ENCODE measurements around the gene SLC22A16.

Gene SLC22A16

DNA sequence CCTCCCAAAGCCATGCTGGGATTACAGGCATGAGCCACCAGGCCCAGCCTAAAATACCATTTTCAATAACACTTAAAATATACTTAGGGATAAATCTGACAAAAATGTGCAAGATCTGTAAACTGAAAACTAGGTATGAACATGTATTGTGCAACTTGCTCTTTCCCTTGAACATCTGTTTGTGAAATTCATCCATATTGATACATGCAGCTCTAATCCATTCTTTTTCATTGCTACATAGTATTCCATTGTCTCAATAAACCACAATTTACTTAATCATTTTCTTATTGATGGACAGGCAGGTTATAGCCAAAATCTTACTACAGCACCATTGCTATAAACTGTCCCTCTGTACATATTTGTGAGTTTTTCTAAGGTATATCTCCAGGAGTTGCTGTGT lies 4.7 kb upstream of the SLC22A16 start:
- no peak for DNase-seq
- CTCF ChIA-PET: no interaction called here

DNA sequence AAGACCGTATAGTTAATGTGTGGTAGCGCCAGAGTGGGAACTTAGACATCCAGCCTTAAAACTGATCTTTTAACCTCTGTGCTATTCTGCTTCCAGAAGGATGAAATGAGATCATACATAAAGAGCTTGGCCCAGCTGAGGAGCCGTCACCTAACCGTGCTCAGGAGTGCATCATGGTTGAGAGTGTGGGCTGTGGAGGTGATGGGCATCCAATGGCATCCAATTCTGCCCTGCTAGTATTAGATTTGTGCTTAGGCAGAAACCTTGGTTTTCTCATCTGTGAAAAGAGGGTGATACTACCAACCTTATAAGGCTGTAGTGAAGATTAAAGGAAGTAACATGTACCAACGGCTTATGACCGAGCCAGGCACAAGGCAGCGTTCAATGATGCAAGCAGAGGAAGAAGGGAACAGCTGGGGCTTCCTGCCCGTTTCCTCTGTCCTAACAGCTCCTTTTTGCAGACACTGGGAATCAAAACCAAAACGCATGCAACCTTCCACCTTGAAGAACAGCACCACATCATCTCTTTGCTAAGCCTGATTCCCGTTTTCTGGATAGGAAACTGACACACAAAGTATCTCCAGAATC lies 1.3 kb downstream of the SLC22A16 start:
- H3K4me3 ChIP-seq (ENCODE audit: control insufficient read depth in 1 of 7, extremely low read depth in 1 of 7, insufficient read depth in 4 of 7, low read depth in 2 of 7, low read length in 6 of 7): peak overlapping the region in 6 of 7 experiments; percentile 63 to 81 (median 74)
- H3K36me3 ChIP-seq (ENCODE audit: control insufficient read depth in 4 of 4, insufficient read depth in 4 of 4, low read length in 3 of 4): peaks cover 0 to 10% (median 0%) of the 10 kb centered on the region in 4 experiments
- DNase-seq: peak; percentile 81 to 97 (median 95)
- POLR2A ChIA-PET: interaction anchor here (0.6 to 1.2 kb wide), 2 partner anchors 9 to 22 kb away, joined by 3 to 4 read pairs; no protein-coding TSS in a partner anchor
- peaks cover 0 to 5% (median 0%) of the 10 kb centered on the region in 5 experiments for H3K9me3 ChIP-seq (ENCODE audit: control extremely low read depth in 1 of 5, control insufficient read depth in 4 of 5, insufficient read depth in 2 of 5, low read depth in 1 of 5, low read length in 4 of 5)
- peaks cover 12 to 23% (median 19%) of the 10 kb centered on the region in 4 experiments for H3K4me1 ChIP-seq (ENCODE audit: control extremely low read depth in 1 of 4, control insufficient read depth in 4 of 4, insufficient read depth in 4 of 4, low read length in 3 of 4)
- 14% methylated on average over 7 of the region's 10 CpGs for WGBS (ENCODE audit: insufficient coverage)
- H3K27ac ChIP-seq (ENCODE audit: insufficient read depth in 1 of 2, low read depth in 1 of 2, low read length in 2 of 2, poor library complexity in 1 of 2, severe bottlenecking in 2 of 2): peak overlapping the region; percentile 78 to 81
- no peaks in the 10 kb centered on the region for H3K27me3 ChIP-seq (replicated peaks in 2 of 5; ENCODE audit: control insufficient read depth in 4 of 5, insufficient read depth in 5 of 5, low read length in 4 of 5)
- CTCF ChIA-PET: interaction anchor here (0.5 to 2.0 kb wide), 7 partner anchors 8 to 844 kb away, joined by 3 to 5 read pairs (median 3); no protein-coding TSS in a partner anchor

More for the DNA sequence above, 4.7 kb upstream of the SLC22A16 start:
- H3K4me3 ChIP-seq (ENCODE audit: control insufficient read depth in 1 of 7, extremely low read depth in 1 of 7, insufficient read depth in 4 of 7, low read depth in 2 of 7, low read length in 6 of 7): no peak overlapping the region
- H3K27ac ChIP-seq (ENCODE audit: insufficient read depth in 1 of 2, low read depth in 1 of 2, low read length in 2 of 2, poor library complexity in 1 of 2, severe bottlenecking in 2 of 2): no peak overlapping the region
- H3K9me3 ChIP-seq (ENCODE audit: control extremely low read depth in 1 of 5, control insufficient read depth in 4 of 5, insufficient read depth in 2 of 5, low read depth in 1 of 5, low read length in 4 of 5): peaks cover 0 to 6% (median 2%) of the 10 kb centered on the region in 5 experiments
- POLR2A ChIA-PET: no interaction called here
- no peaks in the 10 kb centered on the region for H3K27me3 ChIP-seq (replicated peaks in 2 of 5; ENCODE audit: control insufficient read depth in 4 of 5, insufficient read depth in 5 of 5, low read length in 4 of 5)
- peaks cover 0 to 14% (median 0%) of the 10 kb centered on the region in 4 experiments for H3K36me3 ChIP-seq (ENCODE audit: control insufficient read depth in 4 of 4, insufficient read depth in 4 of 4, low read length in 3 of 4)
- peaks cover 2 to 19% (median 12%) of the 10 kb centered on the region in 4 experiments for H3K4me1 ChIP-seq (ENCODE audit: control extremely low read depth in 1 of 4, control insufficient read depth in 4 of 4, insufficient read depth in 4 of 4, low read length in 3 of 4)

DNA sequence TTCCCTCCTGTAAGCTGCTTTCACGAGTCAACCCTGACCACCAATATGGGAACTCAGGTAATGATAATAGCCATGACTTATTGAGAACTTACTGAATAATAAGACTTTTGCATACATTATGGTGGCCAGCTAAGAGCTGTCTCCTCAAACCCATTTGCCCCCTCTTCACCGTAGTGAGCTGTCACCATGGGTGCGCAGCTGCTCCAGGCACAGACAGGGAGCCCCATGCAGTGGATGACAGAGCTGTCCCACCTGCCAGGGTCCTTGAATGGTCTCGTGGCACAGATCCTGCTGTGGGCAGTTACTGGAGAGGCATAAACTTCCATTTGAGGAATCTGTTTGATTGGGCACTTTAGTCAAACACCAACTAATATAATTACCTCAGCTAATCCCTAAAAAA lies 1.9 kb downstream of the SLC22A16 start:
- CTCF ChIA-PET: interaction anchor here (0.6 to 2.0 kb wide), 5 partner anchors 17 to 871 kb away, joined by 3 to 5 read pairs (median 3); no protein-coding TSS in a partner anchor
- Histone ChIP-seq H3K4me3 (ENCODE audit: control insufficient read depth in 1 of 7, extremely low read depth in 1 of 7, insufficient read depth in 4 of 7, low read depth in 2 of 7, low read length in 6 of 7) (peak overlapping the region in 2 of 7 experiments; percentile 11 to 78), H3K36me3 (ENCODE audit: control insufficient read depth in 4 of 4, insufficient read depth in 4 of 4, low read length in 3 of 4) (peaks cover 0 to 7% (median 0%) of the 10 kb centered on the region in 4 experiments), H3K9me3 (ENCODE audit: control extremely low read depth in 1 of 5, control insufficient read depth in 4 of 5, insufficient read depth in 2 of 5, low read depth in 1 of 5, low read length in 4 of 5) (peaks cover 0 to 5% (median 0%) of the 10 kb centered on the region in 5 experiments), H3K27me3 (replicated peaks in 2 of 5; ENCODE audit: control insufficient read depth in 4 of 5, insufficient read depth in 5 of 5, low read length in 4 of 5) (no peaks in the 10 kb centered on the region), H3K4me1 (ENCODE audit: control extremely low read depth in 1 of 4, control insufficient read depth in 4 of 4, insufficient read depth in 4 of 4, low read length in 3 of 4) (peaks cover 12 to 23% (median 19%) of the 10 kb centered on the region in 4 experiments), H3K27ac (ENCODE audit: insufficient read depth in 1 of 2, low read depth in 1 of 2, low read length in 2 of 2, poor library complexity in 1 of 2, severe bottlenecking in 2 of 2) (peak overlapping the region; percentile 49 to 81)
- POLR2A ChIA-PET: no interaction called here
- DNase-seq: peak in 2 of 3 donors; percentile 27 to 51
- WGBS (ENCODE audit: insufficient coverage): 90% methylated on average over 2 of the region's 4 CpGs

DNA sequence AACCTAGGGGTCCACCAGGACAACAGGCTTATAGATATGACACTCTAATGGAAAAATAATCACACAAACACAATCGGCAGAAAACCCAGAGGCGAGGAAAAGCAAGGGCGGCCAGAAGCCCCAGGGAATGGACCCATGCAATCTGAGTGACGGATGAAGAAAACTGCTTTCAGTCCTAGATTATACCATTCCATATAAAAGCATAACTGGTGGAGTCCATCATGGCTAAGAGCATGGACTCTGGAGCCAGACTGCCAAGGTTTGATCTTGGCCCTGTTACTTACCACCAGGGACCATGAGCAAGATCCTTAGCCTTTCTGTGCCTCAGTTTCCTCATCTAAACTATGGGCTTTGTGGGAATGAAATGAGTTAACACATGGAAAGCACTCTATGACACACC lies 3.7 kb downstream of the SLC22A16 start:
- H3K36me3 ChIP-seq (ENCODE audit: control insufficient read depth in 4 of 4, insufficient read depth in 4 of 4, low read length in 3 of 4): no peaks in the 10 kb centered on the region
- H3K27me3 ChIP-seq (replicated peaks in 2 of 5; ENCODE audit: control insufficient read depth in 4 of 5, insufficient read depth in 5 of 5, low read length in 4 of 5): no peaks in the 10 kb centered on the region
- no CpG with 5 or more reads among the region's 4 CpGs for WGBS (ENCODE audit: insufficient coverage)
- no peak overlapping the region for H3K27ac ChIP-seq (ENCODE audit: insufficient read depth in 1 of 2, low read depth in 1 of 2, low read length in 2 of 2, poor library complexity in 1 of 2, severe bottlenecking in 2 of 2)
- ChIA-PET POLR2A (no interaction called here), CTCF (no interaction called here)
- peaks cover 12 to 23% (median 19%) of the 10 kb centered on the region in 4 experiments for H3K4me1 ChIP-seq (ENCODE audit: control extremely low read depth in 1 of 4, control insufficient read depth in 4 of 4, insufficient read depth in 4 of 4, low read length in 3 of 4)
- DNase-seq: no peak
- peaks cover 0 to 5% (median 0%) of the 10 kb centered on the region in 5 experiments for H3K9me3 ChIP-seq (ENCODE audit: control extremely low read depth in 1 of 5, control insufficient read depth in 4 of 5, insufficient read depth in 2 of 5, low read depth in 1 of 5, low read length in 4 of 5)
- H3K4me3 ChIP-seq (ENCODE audit: control insufficient read depth in 1 of 7, extremely low read depth in 1 of 7, insufficient read depth in 4 of 7, low read depth in 2 of 7, low read length in 6 of 7): no peak overlapping the region

DNA sequence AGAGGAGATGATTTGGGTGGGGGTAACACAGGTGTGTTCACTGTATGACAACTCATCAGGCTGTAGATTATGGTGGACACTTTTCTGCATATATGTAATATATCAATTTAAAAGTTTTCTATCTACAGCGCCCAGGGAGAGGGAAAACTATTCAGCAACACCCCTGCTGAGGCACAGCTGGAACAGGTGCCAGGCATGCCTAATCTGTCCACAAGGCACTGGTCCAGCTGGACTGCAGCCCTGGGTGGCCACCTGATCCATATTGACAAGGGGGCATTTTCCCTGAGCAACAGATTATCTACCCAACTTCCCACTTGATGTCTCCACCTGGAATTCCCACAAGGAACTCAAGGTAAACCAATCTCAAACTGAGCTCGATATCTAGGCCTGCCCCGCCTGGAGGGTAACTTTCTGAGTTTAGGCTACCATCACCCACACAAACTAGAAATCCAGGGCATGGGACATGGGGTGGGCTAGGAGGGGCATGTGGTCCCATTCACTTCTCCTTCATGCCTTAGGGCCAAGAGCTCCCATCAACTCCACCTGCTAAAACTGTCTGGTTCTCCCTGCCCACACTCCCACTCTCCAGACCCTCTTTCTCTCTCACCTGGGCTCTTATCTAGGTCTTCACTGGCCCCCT lies 4.6 kb downstream of the SLC22A16 start:
- no peak overlapping the region for H3K27ac ChIP-seq (ENCODE audit: insufficient read depth in 1 of 2, low read depth in 1 of 2, low read length in 2 of 2, poor library complexity in 1 of 2, severe bottlenecking in 2 of 2)
- POLR2A ChIA-PET: no interaction called here
- no peaks in the 10 kb centered on the region for H3K36me3 ChIP-seq (ENCODE audit: control insufficient read depth in 4 of 4, insufficient read depth in 4 of 4, low read length in 3 of 4)
- peaks cover 0 to 5% (median 0%) of the 10 kb centered on the region in 5 experiments for H3K9me3 ChIP-seq (ENCODE audit: control extremely low read depth in 1 of 5, control insufficient read depth in 4 of 5, insufficient read depth in 2 of 5, low read depth in 1 of 5, low read length in 4 of 5)
- H3K27me3 ChIP-seq (replicated peaks in 2 of 5; ENCODE audit: control insufficient read depth in 4 of 5, insufficient read depth in 5 of 5, low read length in 4 of 5): no peaks in the 10 kb centered on the region
- WGBS (ENCODE audit: insufficient coverage): 100% methylated on average over 3 of the region's 3 CpGs
- H3K4me1 ChIP-seq (ENCODE audit: control extremely low read depth in 1 of 4, control insufficient read depth in 4 of 4, insufficient read depth in 4 of 4, low read length in 3 of 4): peaks cover 12 to 23% (median 19%) of the 10 kb centered on the region in 4 experiments
- CTCF ChIA-PET: no interaction called here
- no peak for DNase-seq
- no peak overlapping the region for H3K4me3 ChIP-seq (ENCODE audit: control insufficient read depth in 1 of 7, extremely low read depth in 1 of 7, insufficient read depth in 4 of 7, low read depth in 2 of 7, low read length in 6 of 7)

DNA sequence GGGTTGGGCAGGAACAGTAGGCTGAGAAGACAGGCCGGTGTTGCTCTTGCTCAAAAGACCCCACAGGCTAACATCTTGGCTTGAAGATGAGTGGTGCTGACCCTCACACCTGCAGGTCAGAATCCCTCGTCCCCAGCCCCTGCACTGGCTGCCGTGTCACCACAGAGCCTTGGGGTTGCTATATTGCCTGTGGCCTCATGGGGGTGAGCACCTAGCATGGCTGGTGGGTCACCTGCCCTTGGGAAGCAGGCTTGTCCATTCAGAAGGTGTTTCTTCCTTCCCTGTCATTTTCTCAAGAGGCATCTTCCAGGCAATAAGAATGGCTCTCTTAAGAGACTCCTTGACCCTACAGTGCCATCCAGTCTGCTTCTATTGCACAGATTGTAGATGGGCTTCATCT lies 7.7 kb downstream of the SLC22A16 start:
- ChIA-PET CTCF (interaction anchor here (1.5 kb wide), 1 partner anchor 10 kb away, joined by 5 read pairs; no protein-coding TSS in a partner anchor), POLR2A (no interaction called here)
- WGBS (ENCODE audit: insufficient coverage): 100% methylated on average over 3 of the region's 3 CpGs
- no peak overlapping the region for H3K27ac ChIP-seq (ENCODE audit: insufficient read depth in 1 of 2, low read depth in 1 of 2, low read length in 2 of 2, poor library complexity in 1 of 2, severe bottlenecking in 2 of 2)
- no peak overlapping the region for H3K4me3 ChIP-seq (ENCODE audit: control insufficient read depth in 1 of 7, extremely low read depth in 1 of 7, insufficient read depth in 4 of 7, low read depth in 2 of 7, low read length in 6 of 7)
- peaks cover 0 to 27% (median 4%) of the 10 kb centered on the region in 5 experiments for H3K9me3 ChIP-seq (ENCODE audit: control extremely low read depth in 1 of 5, control insufficient read depth in 4 of 5, insufficient read depth in 2 of 5, low read depth in 1 of 5, low read length in 4 of 5)
- DNase-seq: no peak
- H3K27me3 ChIP-seq (replicated peaks in 2 of 5; ENCODE audit: control insufficient read depth in 4 of 5, insufficient read depth in 5 of 5, low read length in 4 of 5): no peaks in the 10 kb centered on the region
- no peaks in the 10 kb centered on the region for H3K36me3 ChIP-seq (ENCODE audit: control insufficient read depth in 4 of 4, insufficient read depth in 4 of 4, low read length in 3 of 4)
- H3K4me1 ChIP-seq (ENCODE audit: control extremely low read depth in 1 of 4, control insufficient read depth in 4 of 4, insufficient read depth in 4 of 4, low read length in 3 of 4): peaks cover 0 to 2% (median 0%) of the 10 kb centered on the region in 4 experiments

All from common myeloid progenitor, CD34-positive (primary cell).